Astrocyte (in vitro differentiated cells and primary cell): ENCODE measurements around the gene PCDHB11. TPM values are rescaled to one million over a fixed set of nuclear protein-coding genes. Genes with fewer than 3 reads are reported as not detected.
"Not testable (repeated sequence)": the region's sequence is repeated elsewhere in the genome, so short reads cannot be mapped to it uniquely, and the experiment has no call there.

Source experiments
- DNase-seq: peaks from one replicate; pipeline ENCODE4 v3.0.0-alpha.2; 2010; ENCODE audit warnings: low read depth
- FAIRE-seq: peaks from 2 replicates; lab custom pipeline; 2011; peaks lifted over from hg19 to GRCh38; lab: Jason Lieb, UNC
- H2AFZ ChIP-seq: 2 replicates; pipeline ENCODE4 v1.6.0; 2012; ENCODE audit warnings: low read depth, low read length, inconsistent platforms
- H3K27ac ChIP-seq: 2 replicates; pipeline ENCODE4 v1.5.1; 2011; ENCODE audit warnings: low read depth, low read length, inconsistent platforms
- H3K27me3 ChIP-seq: 2 replicates; pipeline ENCODE4 v1.6.0; 2011; ENCODE audit warnings: low read length, inconsistent platforms; ENCODE audit not compliant: insufficient read depth
- H3K36me3 ChIP-seq: 2 replicates; pipeline ENCODE4 v1.5.1; 2011; ENCODE audit warnings: low read length, inconsistent platforms; ENCODE audit not compliant: insufficient read depth
- H3K4me1 ChIP-seq: 2 replicates; pipeline ENCODE4 v1.5.1; 2011; ENCODE audit warnings: low read length, inconsistent platforms; ENCODE audit not compliant: insufficient read depth
- H3K4me2 ChIP-seq: 2 replicates; pipeline ENCODE4 v1.6.0; 2012; ENCODE audit warnings: low read length, inconsistent platforms
- H3K4me3 ChIP-seq: 2 replicates; pipeline ENCODE4 v1.5.1; 2011; ENCODE audit warnings: low read depth, mild to moderate bottlenecking, low read length, inconsistent platforms; ENCODE audit not compliant: insufficient read depth
- H3K79me2 ChIP-seq: 2 replicates; pipeline ENCODE4 v1.6.0; 2012; ENCODE audit warnings: mild to moderate bottlenecking, low read length, inconsistent platforms; ENCODE audit not compliant: insufficient read depth
- H3K9ac ChIP-seq: 2 replicates; pipeline ENCODE4 v1.6.0; 2012; ENCODE audit warnings: mild to moderate bottlenecking, low read length, inconsistent platforms
- H3K9me3 ChIP-seq: 2 replicates; pipeline ENCODE4 v1.5.1; 2012; ENCODE audit warnings: low read depth, mild to moderate bottlenecking, low read length, inconsistent platforms; ENCODE audit not compliant: insufficient read depth
- H4K20me1 ChIP-seq: 2 replicates; pipeline ENCODE4 v1.6.0; 2012; ENCODE audit warnings: low read length, inconsistent platforms; ENCODE audit not compliant: insufficient read depth
- H3K27ac Mint-ChIP-seq: one replicate; pipeline ENCODE4 v1.8.0; 2021; ENCODE audit warnings: mild to moderate bottlenecking, mixed read lengths; ENCODE audit not compliant: unreplicated experiment
- H3K27me3 Mint-ChIP-seq: one replicate; pipeline ENCODE4 v1.8.0; 2021; ENCODE audit warnings: low read depth, mixed read lengths; ENCODE audit not compliant: unreplicated experiment
- H3K36me3 Mint-ChIP-seq: one replicate; pipeline ENCODE4 v1.8.0; 2021; ENCODE audit warnings: low read depth, mixed read lengths; ENCODE audit not compliant: unreplicated experiment
- H3K4me1 Mint-ChIP-seq: one replicate; pipeline ENCODE4 v1.8.0; 2021; ENCODE audit warnings: low read depth, mixed read lengths; ENCODE audit not compliant: unreplicated experiment
- H3K4me3 Mint-ChIP-seq: one replicate; pipeline ENCODE4 v1.8.0; 2021; ENCODE audit warnings: mild to moderate bottlenecking, moderate library complexity, mixed read lengths; ENCODE audit not compliant: unreplicated experiment
- H3K9me3 Mint-ChIP-seq: one replicate; pipeline ENCODE4 v1.8.0; 2021; ENCODE audit warnings: mild to moderate bottlenecking, mixed read lengths; ENCODE audit not compliant: unreplicated experiment
- EZH2 ChIP-seq: IDR thresholded peaks from 2 replicates; pipeline ENCODE4 v1.6.1; 2012; ENCODE audit warnings: mild to moderate bottlenecking, low read length, inconsistent platforms; ENCODE audit not compliant: insufficient read depth
- total RNA-seq: library from RNA; stranded (reverse); gene quantifications from 2 replicates; pipeline ENCODE4 v1.2.1, GENCODE V29; 2021
- TF ChIP-seq, protein P1 (sequence below): IDR thresholded peaks from 2 replicates; pipeline ENCODE4 v1.5.1; 2011; ENCODE audit warnings: low read depth, mild to moderate bottlenecking, inconsistent platforms, low read length, moderate library complexity; ENCODE audit not compliant: insufficient read depth

PCDHB11 gene
- total RNA-seq, 1 donor from 2014 or later, result 2.1 TPM

DNA sequence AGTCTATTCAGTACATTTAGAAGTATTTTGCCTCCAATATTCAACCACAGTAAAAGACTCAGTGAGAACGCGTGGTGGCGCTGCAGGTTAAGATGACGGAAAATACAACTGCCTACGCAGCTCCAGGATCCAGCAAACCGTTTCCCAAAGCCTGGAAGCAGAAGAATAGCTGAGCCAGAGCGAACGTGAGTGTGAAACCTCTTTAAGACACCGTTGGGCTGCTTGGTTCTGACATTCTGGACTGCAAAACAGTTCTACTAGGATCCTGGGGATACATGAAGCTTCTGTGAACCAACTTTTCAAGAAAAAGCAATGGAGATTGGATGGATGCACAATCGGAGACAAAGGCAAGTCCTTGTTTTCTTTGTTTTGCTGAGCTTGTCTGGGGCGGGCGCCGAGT lies 17.2 kb upstream of the PCDHB11 start, which contains the start of gene PCDHB16:
PCDHB16 (plus strand) TSS at position 140 of the 400 bp plus-strand sequence; CDS start at position 313, 173 bp downstream.
- Mint-ChIP-seq H3K9me3 (peaks cover 8% of the 10 kb centered on the region), H3K27me3 (no peaks in the 10 kb centered on the region), H3K27ac (no peak within 1 kb of the TSS), H3K36me3 (peaks cover 11% of the 10 kb centered on the region), H3K4me1 (no peaks in the 10 kb centered on the region), H3K4me3 (peak within 1 kb of the TSS; percentile 65)
- DNase-seq, result peak; percentile 3
- TF ChIP-seq, protein P1, sequence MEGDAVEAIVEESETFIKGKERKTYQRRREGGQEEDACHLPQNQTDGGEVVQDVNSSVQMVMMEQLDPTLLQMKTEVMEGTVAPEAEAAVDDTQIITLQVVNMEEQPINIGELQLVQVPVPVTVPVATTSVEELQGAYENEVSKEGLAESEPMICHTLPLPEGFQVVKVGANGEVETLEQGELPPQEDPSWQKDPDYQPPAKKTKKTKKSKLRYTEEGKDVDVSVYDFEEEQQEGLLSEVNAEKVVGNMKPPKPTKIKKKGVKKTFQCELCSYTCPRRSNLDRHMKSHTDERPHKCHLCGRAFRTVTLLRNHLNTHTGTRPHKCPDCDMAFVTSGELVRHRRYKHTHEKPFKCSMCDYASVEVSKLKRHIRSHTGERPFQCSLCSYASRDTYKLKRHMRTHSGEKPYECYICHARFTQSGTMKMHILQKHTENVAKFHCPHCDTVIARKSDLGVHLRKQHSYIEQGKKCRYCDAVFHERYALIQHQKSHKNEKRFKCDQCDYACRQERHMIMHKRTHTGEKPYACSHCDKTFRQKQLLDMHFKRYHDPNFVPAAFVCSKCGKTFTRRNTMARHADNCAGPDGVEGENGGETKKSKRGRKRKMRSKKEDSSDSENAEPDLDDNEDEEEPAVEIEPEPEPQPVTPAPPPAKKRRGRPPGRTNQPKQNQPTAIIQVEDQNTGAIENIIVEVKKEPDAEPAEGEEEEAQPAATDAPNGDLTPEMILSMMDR, result no peak
- no peak for TF ChIP-seq EZH2
- no peaks in the 10 kb centered on the region for H4K20me1 ChIP-seq
- no peak within 1 kb of the TSS for H3K4me2 ChIP-seq
- no peak within 1 kb of the TSS for H2AFZ ChIP-seq
- no peaks in the 10 kb centered on the region for H3K27me3 ChIP-seq
- no peak for FAIRE-seq
- H3K79me2 ChIP-seq, result no peaks in the 10 kb centered on the region
- no peak within 1 kb of the TSS for H3K9ac ChIP-seq
- no peaks in the 10 kb centered on the region for H3K36me3 ChIP-seq
- H3K4me1 ChIP-seq, result no peaks in the 10 kb centered on the region
- H3K4me3 ChIP-seq, result no peak within 1 kb of the TSS
- H3K27ac ChIP-seq, result no peak within 1 kb of the TSS
- H3K9me3 ChIP-seq, result peaks cover 14% of the 10 kb centered on the region

- H2AFZ ChIP-seq, H3K4me3 ChIP-seq, H3K4me3 Mint-ChIP-seq, H3K4me2 ChIP-seq, DNase-seq, H3K4me1 ChIP-seq, H3K27me3 ChIP-seq, H3K27ac Mint-ChIP-seq, H3K79me2 ChIP-seq, H3K9me3 ChIP-seq, FAIRE-seq, H3K4me1 Mint-ChIP-seq, H3K27ac ChIP-seq, H4K20me1 ChIP-seq, H3K27me3 Mint-ChIP-seq, H3K36me3 ChIP-seq, H3K9ac ChIP-seq: not testable (repeated sequence)
- peaks cover 14% of the 10 kb centered on the region for H3K9me3 Mint-ChIP-seq
- H3K36me3 Mint-ChIP-seq, result peaks cover 16% of the 10 kb centered on the region
These were observed 15.1 kb upstream of the PCDHB11 start for GRCh38 chr5:141184117-141184855.

DNA sequence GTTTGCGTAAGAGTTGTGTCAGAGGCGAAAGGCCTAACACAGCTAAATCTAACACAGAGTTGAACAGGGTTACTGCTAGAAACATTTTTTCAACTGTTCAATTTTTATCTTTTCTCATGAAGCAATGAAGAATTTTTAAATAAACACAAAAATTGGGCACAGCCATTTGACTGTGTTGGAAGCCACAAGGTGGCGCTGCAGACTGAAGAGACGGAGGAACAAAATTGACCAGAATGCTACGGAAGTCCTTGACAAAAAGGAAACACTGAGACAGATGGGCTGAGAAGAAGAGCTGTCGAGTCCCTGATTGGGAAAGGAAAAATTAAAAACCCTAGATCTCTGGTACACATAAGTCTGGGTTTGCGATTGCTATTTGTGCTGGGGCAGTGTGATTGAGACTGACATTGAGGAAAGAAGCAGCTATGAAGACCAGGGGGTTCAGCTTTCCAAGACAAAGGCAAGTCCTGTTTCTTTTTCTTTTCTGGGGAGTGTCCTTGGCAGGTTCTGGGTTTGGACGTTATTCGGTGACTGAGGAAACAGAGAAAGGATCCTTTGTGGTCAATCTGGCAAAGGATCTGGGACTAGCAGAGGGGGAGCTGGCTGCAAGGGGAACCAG lies 12.4 kb upstream of the PCDHB11 start, which contains the start of gene PCDHB9:
PCDHB9 (plus strand) TSS at position 265 of the 616 bp plus-strand sequence; CDS start at position 423, 158 bp downstream.
- Histone ChIP-seq H2AFZ (no peak within 1 kb of the TSS), H3K4me1 (no peaks in the 10 kb centered on the region), H3K27me3 (no peaks in the 10 kb centered on the region), H3K79me2 (no peaks in the 10 kb centered on the region), H4K20me1 (no peaks in the 10 kb centered on the region), H3K4me2 (peak within 1 kb of the TSS; percentile 5), H3K27ac (no peak within 1 kb of the TSS), H3K9me3 (peaks cover 4% of the 10 kb centered on the region), H3K9ac (no peak within 1 kb of the TSS), H3K4me3 (no peak within 1 kb of the TSS), H3K36me3 (no peaks in the 10 kb centered on the region)
- H3K27ac Mint-ChIP-seq, result no peak within 1 kb of the TSS
- peak within 1 kb of the TSS; percentile 77 for H3K4me3 Mint-ChIP-seq
- DNase-seq (no peak), FAIRE-seq (no peak)
- H3K36me3 Mint-ChIP-seq, result peaks cover 16% of the 10 kb centered on the region
- no peaks in the 10 kb centered on the region for H3K4me1 Mint-ChIP-seq
- TF ChIP-seq, protein P1, result peak; percentile 9
- no peak for TF ChIP-seq EZH2
- H3K27me3 Mint-ChIP-seq, result no peaks in the 10 kb centered on the region
- peaks cover 25% of the 10 kb centered on the region for H3K9me3 Mint-ChIP-seq

- H3K4me2 ChIP-seq, H3K4me1 Mint-ChIP-seq, H3K27ac ChIP-seq, H3K4me3 ChIP-seq, H3K9me3 ChIP-seq, H3K27ac Mint-ChIP-seq, H3K79me2 ChIP-seq, H3K27me3 Mint-ChIP-seq, H2AFZ ChIP-seq, H4K20me1 ChIP-seq, H3K4me3 Mint-ChIP-seq, H3K27me3 ChIP-seq, DNase-seq, H3K36me3 ChIP-seq, H3K9ac ChIP-seq, H3K4me1 ChIP-seq, FAIRE-seq: not testable (repeated sequence)
- Mint-ChIP-seq H3K9me3 (peaks cover 23% of the 10 kb centered on the region), H3K36me3 (peaks cover 15% of the 10 kb centered on the region)
These were observed 10.7 kb upstream of the PCDHB11 start for GRCh38 chr5:141188682-141189081.
